ENCODE data around the gene FSD1L. TPM values are rescaled to one million over a fixed set of nuclear protein-coding genes. Genes with fewer than 3 reads are reported as not detected.

FSD1L gene
- total RNA-seq, 2 experiments from 2014 or later = 7.8 to 8.5 TPM

DNA sequence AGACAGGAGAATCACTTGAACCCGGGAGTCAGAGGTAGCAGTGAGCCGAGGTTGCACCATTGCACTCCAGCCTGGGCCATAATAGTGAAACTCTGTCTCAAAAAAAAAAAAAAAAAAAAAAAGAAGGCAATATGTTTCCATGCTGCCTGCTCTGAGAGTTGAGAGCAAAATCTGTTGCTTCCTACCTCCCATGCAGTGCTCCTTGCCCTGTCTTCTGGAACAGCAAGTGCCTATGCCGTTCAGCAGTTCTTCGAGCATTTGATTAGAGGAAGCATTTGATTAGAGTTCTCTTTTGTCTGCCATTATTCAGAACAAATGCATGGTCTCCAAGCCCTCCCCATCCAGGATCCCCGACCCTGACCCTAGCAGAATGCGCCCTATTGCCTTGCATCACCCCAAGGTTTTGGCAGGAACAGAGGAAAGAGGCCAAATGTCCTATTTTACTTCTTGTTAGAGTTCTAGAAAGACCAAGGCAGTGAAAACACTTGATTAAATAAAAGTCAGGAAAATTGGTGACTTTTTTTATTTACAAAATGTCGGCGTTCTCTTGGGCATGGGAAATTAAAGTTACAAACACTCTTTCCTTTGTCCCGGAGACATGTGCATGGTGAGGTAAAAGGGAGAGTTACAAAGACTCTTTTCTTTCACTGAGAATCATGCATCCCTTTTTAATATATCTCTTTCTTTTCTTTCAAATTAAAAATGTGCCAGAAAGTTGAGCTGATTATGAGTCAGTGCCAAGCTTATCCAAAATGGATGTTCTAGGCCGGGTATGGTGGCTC, 27.8 kb upstream of the FSD1L start:
- CTCF ChIA-PET = interaction anchor here (1.3 kb wide), 1 partner anchor 557 kb away, joined by 3 read pairs; no protein-coding TSS in a partner anchor
- no peaks in the 10 kb centered on the region for H3K36me3 Mint-ChIP-seq (ENCODE audit: low read depth)
- H3K9me3 Mint-ChIP-seq = no peaks in the 10 kb centered on the region
- no peak overlapping the region for H3K4me3 Mint-ChIP-seq
- peaks cover 7% of the 10 kb centered on the region for H3K4me1 Mint-ChIP-seq
- peaks cover 7% of the 10 kb centered on the region for H3K27me3 Mint-ChIP-seq
- H3K27ac Mint-ChIP-seq = no peak overlapping the region
- DNase-seq = no peak
- POLR2A ChIA-PET = no interaction called here

DNA sequence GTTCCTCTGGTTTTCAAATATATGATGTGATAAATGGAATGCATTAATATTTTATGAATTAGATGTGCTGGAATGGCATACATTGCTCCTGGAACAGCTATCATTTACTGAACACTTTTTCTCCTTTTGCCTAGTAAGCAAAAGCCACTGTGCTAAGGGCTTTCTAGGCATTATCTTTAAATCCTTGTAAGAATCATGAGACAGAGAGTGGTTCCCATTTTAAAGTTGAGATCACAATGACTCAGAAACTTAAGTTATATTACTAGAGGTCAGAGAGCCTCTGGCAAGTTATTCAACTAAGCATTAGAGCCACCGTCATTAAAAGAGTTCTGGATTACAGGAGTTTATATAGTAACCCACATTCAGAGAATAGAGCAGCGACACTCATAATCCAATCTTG, 26.7 kb upstream of the FSD1L start:
- Mint-ChIP-seq H3K27ac (no peak overlapping the region), H3K27me3 (peaks cover 6% of the 10 kb centered on the region), H3K36me3 (ENCODE audit: low read depth) (no peaks in the 10 kb centered on the region), H3K4me3 (no peak overlapping the region), H3K4me1 (peaks cover 4% of the 10 kb centered on the region), H3K9me3 (no peaks in the 10 kb centered on the region)
- ChIA-PET POLR2A (no interaction called here), CTCF (interaction anchor here (1.1 to 1.3 kb wide), 2 partner anchors 10 to 558 kb away, joined by 3 read pairs; no protein-coding TSS in a partner anchor)
- DNase-seq = no peak

DNA sequence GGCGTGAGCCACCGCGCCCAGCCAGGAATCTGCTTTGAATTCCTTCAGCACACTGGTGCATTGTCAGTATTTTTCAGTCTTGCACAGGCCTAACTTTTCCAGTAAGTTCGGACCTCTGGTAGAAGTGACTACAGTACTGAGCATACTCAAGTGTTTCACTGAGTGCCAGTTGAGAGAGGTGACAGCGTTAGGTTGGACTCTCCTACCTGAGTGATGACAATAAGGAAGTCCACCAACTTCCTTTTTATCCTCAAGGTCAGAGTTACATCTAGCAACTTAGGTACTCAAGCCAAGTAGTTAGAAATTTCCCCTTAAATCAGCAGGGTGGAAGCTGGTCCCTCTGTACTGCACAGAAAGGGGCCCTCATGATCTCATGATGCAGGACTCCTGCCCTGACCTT, 26.0 kb upstream of the FSD1L start:
- Mint-ChIP-seq H3K27me3 (peaks cover 6% of the 10 kb centered on the region), H3K4me3 (no peak overlapping the region), H3K36me3 (ENCODE audit: low read depth) (no peaks in the 10 kb centered on the region), H3K9me3 (no peaks in the 10 kb centered on the region), H3K4me1 (peaks cover 2% of the 10 kb centered on the region), H3K27ac (no peak overlapping the region)
- ChIA-PET POLR2A (interaction anchor here (0.6 kb wide), 1 partner anchor 224 kb away, joined by 3 read pairs; no protein-coding TSS in a partner anchor), CTCF (no interaction called here)
- DNase-seq = no peak

DNA sequence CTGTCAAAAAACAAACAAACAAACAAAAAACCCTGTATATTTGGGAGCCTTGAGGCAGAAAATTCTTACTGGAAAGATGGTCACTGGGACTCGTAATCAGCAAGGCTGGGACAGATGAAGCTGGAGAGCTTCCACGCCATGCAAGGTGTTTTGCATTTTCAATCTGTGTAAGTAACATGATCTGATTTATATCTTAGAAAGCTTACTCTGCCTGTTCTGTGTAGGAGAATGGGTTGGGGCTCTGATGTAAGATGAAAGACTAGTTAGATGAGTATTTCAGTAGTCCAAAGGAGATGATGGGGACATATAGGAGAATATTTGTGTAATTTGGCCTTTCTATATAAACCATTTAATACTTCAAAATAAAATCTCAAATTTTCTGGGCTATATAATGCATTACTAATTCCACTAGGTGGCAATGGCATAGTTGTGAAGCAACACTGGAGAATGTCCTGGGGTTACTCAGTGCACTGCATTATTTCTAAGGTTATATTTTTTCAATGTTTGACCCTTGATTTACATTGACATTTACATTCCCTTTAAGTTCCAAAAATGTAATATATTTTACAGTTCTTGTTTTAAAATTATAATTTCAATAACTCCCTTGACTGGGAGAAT, 21.9 kb upstream of the FSD1L start:
- Mint-ChIP-seq H3K27me3 (peaks cover 10% of the 10 kb centered on the region), H3K27ac (no peak overlapping the region), H3K4me1 (no peaks in the 10 kb centered on the region), H3K9me3 (no peaks in the 10 kb centered on the region), H3K4me3 (no peak overlapping the region), H3K36me3 (ENCODE audit: low read depth) (no peaks in the 10 kb centered on the region)
- CTCF ChIA-PET = interaction anchor here (0.8 to 1.4 kb wide), 2 partner anchors 290 to 293 kb away, joined by 4 read pairs; no protein-coding TSS in a partner anchor
- DNase-seq = no peak
- POLR2A ChIA-PET = no interaction called here

DNA sequence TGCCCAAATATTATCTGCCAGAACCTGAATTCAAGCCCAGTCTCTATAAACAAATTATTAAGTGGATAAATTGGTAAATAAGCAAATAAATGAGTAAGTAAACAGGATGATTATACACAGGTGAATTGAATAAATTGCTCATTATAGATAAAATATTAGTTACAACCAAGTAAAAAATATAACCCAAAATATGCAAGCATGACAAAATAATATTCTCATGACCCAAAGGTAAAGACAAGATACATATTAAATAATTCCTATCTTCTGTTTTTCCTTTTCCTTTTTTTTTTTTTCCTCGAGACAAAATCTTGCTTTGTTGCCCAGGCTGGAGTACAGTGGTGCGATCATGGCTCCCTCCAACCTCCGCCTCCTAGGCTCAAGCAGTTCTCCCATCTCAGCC, 21.2 kb upstream of the FSD1L start:
- CTCF ChIA-PET = interaction anchor here (1.4 kb wide), 1 partner anchor 292 kb away, joined by 4 read pairs; no protein-coding TSS in a partner anchor
- H3K9me3 Mint-ChIP-seq = no peaks in the 10 kb centered on the region

DNA sequence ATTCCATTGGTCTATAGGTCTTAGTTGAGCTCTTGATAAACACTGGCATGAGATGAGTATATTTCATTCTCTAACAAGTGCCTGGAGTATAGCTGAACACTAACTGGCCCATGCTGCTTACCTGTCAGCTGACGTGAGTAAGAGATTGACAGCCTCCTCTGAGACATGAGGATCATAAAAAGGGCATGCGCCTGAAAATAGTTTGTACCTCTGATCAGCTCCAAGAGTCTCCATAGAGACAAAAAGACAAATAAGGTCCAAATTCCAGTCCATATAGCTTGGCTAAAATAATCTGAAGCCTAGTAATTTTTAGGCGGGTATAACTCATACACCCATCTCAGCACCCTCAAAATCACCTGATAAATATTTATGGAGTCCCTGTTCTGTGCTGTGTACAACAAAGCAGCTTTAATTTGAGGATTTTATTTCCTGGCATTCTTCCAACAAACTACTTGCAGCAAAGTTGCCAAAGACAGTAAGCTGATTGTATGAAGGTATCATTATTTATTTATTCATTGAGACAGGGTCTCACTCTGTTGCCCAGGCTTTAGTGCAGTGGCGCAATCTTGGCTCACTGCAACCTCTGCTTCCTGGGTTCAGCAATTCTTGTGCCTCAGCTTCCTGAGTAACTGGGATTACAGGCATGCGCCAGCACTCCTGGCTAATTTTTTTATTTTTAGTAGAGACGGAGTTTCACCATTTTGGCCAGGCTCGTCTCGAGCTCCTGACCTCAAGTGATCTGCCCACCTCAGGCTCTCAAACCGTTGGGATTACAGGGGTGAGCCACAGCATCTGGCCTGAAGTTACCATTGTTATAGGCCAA, 16.2 kb upstream of the FSD1L start:
- ChIA-PET CTCF (interaction anchor here (0.8 kb wide), 1 partner anchor 11 kb away, joined by 3 read pairs; no protein-coding TSS in a partner anchor), POLR2A (no interaction called here)
- Mint-ChIP-seq H3K36me3 (ENCODE audit: low read depth) (no peaks in the 10 kb centered on the region), H3K4me3 (no peak overlapping the region), H3K4me1 (no peaks in the 10 kb centered on the region), H3K27ac (no peak overlapping the region), H3K27me3 (peaks cover 4% of the 10 kb centered on the region), H3K9me3 (no peaks in the 10 kb centered on the region)
- no peak for DNase-seq

More for the DNA sequence above, 21.2 kb upstream of the FSD1L start:
- Mint-ChIP-seq H3K27me3 (peaks cover 10% of the 10 kb centered on the region), H3K4me3 (no peak overlapping the region), H3K36me3 (ENCODE audit: low read depth) (no peaks in the 10 kb centered on the region), H3K4me1 (no peaks in the 10 kb centered on the region), H3K27ac (no peak overlapping the region)
- POLR2A ChIA-PET = no interaction called here
- no peak for DNase-seq

DNA sequence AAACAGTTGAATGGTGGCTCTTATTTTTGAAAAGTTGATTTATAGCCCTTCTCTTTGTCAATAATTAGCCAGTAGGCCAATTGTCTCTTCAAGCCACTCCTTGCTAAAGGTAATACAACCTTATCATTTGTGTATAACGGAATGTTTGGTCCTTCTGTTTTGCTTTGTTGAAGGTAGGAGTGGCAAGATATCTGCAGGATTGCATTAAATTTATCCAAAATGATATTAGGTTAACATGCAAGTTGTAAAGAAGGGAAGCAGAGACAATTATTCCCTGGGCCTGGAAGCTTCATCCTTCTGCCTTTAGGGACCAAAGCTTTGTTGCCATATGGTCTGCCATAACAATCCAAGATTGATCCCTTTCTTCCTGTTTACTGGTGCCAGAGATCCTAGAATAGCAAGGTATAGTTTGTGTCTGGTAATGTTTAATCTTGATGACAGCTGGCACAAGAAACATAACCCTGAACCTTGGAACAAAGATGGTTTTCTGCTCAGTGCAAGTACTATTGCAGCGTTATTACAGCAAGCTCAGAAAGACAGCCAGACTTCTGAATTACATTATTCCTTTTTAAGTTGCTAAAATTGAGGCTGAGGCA, 15.5 kb upstream of the FSD1L start:
- CTCF ChIA-PET = no interaction called here
- H3K36me3 Mint-ChIP-seq (ENCODE audit: low read depth) = no peaks in the 10 kb centered on the region
- no peaks in the 10 kb centered on the region for H3K4me1 Mint-ChIP-seq
- POLR2A ChIA-PET = no interaction called here
- H3K27me3 Mint-ChIP-seq = peaks cover 4% of the 10 kb centered on the region
- no peak for DNase-seq
- H3K4me3 Mint-ChIP-seq = no peak overlapping the region
- H3K9me3 Mint-ChIP-seq = no peaks in the 10 kb centered on the region
- no peak overlapping the region for H3K27ac Mint-ChIP-seq

DNA sequence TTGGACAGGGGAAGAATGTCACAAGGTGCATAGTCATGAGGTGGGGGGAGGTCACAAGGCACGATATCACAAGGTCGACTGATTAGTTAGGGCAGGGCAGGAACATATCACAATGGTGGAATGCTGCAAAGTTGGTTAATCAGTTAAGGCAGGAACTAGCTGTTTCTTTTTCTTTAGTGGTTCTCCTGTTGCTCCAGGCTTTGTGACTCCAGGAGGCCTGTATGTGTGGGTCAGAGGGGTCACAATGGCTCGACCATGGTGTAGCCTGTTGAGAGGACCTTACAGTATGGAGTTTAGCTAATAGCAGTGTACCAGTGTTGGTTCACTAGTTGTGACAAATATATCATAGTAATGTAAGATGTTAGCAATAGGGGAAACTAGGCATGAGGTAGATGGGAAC, 12.4 kb upstream of the FSD1L start:
- CTCF ChIA-PET = no interaction called here
- no peak overlapping the region for H3K27ac Mint-ChIP-seq
- DNase-seq = no peak

DNA sequence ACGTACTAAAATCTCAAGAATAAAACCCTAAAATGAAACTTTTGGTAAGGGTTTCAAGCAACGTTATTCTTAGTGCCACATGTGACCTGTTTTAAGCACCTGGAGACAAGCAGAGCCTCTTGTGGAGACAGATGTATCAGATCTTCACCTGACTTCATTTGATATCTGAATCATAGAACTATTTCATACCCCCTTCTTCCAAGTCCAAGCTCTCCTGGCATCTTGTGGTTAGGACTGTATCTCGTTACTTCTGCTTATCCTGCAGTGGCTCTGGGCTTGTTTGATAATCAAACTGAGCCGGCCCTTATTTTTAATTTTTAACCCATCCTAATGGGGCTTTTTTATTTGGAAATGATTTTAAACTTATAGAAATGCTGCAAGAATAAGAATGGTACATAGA, 11.1 kb upstream of the FSD1L start:
- Mint-ChIP-seq H3K4me3 (no peak overlapping the region), H3K27ac (no peak overlapping the region), H3K27me3 (peaks cover 3% of the 10 kb centered on the region), H3K36me3 (ENCODE audit: low read depth) (no peaks in the 10 kb centered on the region), H3K4me1 (no peaks in the 10 kb centered on the region), H3K9me3 (no peaks in the 10 kb centered on the region)
- DNase-seq = no peak
- POLR2A ChIA-PET = no interaction called here
- CTCF ChIA-PET = no interaction called here

More for the DNA sequence above, 12.4 kb upstream of the FSD1L start:
- POLR2A ChIA-PET = no interaction called here
- Mint-ChIP-seq H3K27me3 (peaks cover 3% of the 10 kb centered on the region), H3K36me3 (ENCODE audit: low read depth) (no peaks in the 10 kb centered on the region), H3K9me3 (no peaks in the 10 kb centered on the region), H3K4me1 (no peaks in the 10 kb centered on the region), H3K4me3 (no peak overlapping the region)

DNA sequence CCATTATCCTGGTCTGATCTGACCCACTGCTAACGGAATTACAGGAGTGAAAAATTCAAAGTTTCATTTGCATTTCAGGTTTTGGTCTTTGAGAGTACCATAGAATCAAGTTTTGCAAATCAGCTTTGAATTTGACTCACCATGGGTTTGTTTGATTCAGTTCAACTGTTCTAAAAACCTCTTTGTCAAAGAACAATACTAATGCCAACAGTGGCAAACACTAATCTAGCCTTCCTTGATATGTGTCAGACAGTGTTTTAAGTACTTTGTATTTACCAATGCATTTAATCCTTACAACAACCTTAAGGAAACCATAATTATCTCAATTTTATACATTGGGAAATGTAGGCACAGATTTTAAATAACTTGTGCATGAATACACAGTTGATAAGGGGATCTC, 10.1 kb upstream of the FSD1L start:
- H3K36me3 Mint-ChIP-seq (ENCODE audit: low read depth) = no peaks in the 10 kb centered on the region
- no peak overlapping the region for H3K27ac Mint-ChIP-seq
- CTCF ChIA-PET = no interaction called here

DNA sequence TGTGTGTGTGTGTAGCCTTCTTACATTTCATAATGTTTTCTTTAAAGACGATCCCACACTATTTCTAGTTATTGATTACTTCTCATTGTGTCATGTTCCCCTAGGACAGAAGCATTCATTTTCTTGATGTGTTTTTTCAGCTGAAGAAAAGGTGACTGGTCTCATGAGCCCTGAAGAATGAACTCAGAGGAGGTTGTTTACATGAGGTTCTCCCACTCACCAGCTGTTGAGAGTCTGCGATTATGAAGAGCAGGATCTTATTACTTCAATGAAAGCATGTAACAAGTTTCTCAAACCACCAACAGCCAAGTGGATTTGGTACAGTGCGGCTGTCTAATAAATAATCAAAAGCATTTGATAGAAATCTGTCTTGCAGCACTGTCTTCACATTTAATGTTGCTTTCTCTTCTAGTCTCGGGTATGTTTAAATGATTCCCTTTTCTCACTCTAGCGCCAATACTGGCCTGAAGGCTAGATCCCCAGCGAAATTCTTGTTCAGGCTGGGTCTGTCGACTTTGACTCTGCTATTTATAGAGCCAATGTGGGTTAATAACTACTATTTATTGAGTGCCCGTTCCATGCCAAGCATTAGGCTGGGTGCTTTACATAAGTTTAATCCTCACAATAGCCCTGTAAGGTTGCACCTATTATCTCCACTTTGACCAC, 9.6 kb upstream of the FSD1L start:
- Mint-ChIP-seq H3K27ac (no peak overlapping the region), H3K27me3 (peaks cover 3% of the 10 kb centered on the region), H3K4me1 (no peaks in the 10 kb centered on the region), H3K9me3 (no peaks in the 10 kb centered on the region), H3K36me3 (ENCODE audit: low read depth) (no peaks in the 10 kb centered on the region), H3K4me3 (no peak overlapping the region)
- no peak for DNase-seq
- CTCF ChIA-PET = no interaction called here
- POLR2A ChIA-PET = no interaction called here

More for the DNA sequence above, 10.1 kb upstream of the FSD1L start:
- POLR2A ChIA-PET = no interaction called here
- Mint-ChIP-seq H3K4me3 (no peak overlapping the region), H3K9me3 (no peaks in the 10 kb centered on the region), H3K4me1 (no peaks in the 10 kb centered on the region), H3K27me3 (peaks cover 3% of the 10 kb centered on the region)
- no peak for DNase-seq

DNA sequence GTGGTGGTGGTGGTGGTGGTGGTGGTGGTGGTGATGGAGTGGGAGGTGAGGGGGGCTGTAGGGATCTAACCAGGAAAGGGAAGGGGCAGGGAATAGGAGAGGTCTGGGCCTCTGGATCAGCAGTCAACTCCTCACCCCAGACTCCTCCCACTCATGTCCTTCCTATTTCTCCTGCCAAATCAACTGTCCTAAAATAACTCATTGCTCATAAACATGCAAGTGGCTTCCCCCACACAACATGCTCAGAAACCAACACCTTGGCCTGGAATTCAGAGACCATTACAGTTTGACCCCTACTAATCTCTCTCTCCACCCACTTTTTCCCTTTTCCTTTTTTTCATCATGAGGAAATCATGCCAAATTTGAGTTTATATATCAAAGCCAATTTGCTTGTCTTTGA, 8.4 kb upstream of the FSD1L start:
- Mint-ChIP-seq H3K4me1 (peaks cover 7% of the 10 kb centered on the region), H3K27ac (no peak overlapping the region), H3K27me3 (peaks cover 3% of the 10 kb centered on the region), H3K9me3 (no peaks in the 10 kb centered on the region), H3K4me3 (no peak overlapping the region), H3K36me3 (ENCODE audit: low read depth) (no peaks in the 10 kb centered on the region)
- no peak for DNase-seq
- ChIA-PET POLR2A (no interaction called here), CTCF (no interaction called here)
